Gastroesophageal sphincter (tissue), 3 donors: ENCODE measurements around the gene XXYLT1.

ENCODE experiments used
- CTCF ChIP-seq, 4 experiments: fragments of 200-600 bp in 2 of 4; fragments of 450-650 bp in 2 of 4; sonication (generic) in 1 of 4; IDR thresholded peaks; one replicate each; pipeline ENCODE4 v1.5.1; 2017 to 2019; ENCODE audit warnings: antibody characterized with exemption in 4 of 4, mild to moderate bottlenecking in 2 of 4, moderate library complexity in 2 of 4
- EP300 ChIP-seq: sonication (generic); formaldehyde crosslinking; IDR thresholded peaks from one replicate; pipeline ENCODE4 v1.6.1; 2017; ENCODE audit warnings: antibody characterized with exemption, mild to moderate bottlenecking
- POLR2A ChIP-seq, 2 donors: fragments of 450-650 bp; IDR thresholded peaks; one replicate each; pipeline ENCODE4 v1.6.1; 2017; ENCODE audit warnings: antibody characterized with exemption in 2 of 2, mild to moderate bottlenecking in 2 of 2, moderate library complexity in 1 of 2

GRCh38 chr3:195020921-195021320, 250.0 kb downstream of the XXYLT1 start:
- TF ChIP-seq POLR2A (IDR thresholded peaks at IDR 0.05) (no peak), CTCF (IDR thresholded peaks at IDR 0.05) (no peak), EP300 (no peak)
